Erythroblast (primary cell): ENCODE measurements around the gene PGC.

Experiments
- GATA1 ChIP-seq: IDR thresholded peaks from 2 replicates; pipeline ENCODE4 v1.6.1; 2011; ENCODE audit warnings: low read depth, mild to moderate bottlenecking, control low read depth, low read length, moderate library complexity
- POLR2A ChIP-seq: IDR thresholded peaks from 2 replicates; pipeline ENCODE4 v1.6.1; 2011; ENCODE audit warnings: mild to moderate bottlenecking, low read length

DNA sequence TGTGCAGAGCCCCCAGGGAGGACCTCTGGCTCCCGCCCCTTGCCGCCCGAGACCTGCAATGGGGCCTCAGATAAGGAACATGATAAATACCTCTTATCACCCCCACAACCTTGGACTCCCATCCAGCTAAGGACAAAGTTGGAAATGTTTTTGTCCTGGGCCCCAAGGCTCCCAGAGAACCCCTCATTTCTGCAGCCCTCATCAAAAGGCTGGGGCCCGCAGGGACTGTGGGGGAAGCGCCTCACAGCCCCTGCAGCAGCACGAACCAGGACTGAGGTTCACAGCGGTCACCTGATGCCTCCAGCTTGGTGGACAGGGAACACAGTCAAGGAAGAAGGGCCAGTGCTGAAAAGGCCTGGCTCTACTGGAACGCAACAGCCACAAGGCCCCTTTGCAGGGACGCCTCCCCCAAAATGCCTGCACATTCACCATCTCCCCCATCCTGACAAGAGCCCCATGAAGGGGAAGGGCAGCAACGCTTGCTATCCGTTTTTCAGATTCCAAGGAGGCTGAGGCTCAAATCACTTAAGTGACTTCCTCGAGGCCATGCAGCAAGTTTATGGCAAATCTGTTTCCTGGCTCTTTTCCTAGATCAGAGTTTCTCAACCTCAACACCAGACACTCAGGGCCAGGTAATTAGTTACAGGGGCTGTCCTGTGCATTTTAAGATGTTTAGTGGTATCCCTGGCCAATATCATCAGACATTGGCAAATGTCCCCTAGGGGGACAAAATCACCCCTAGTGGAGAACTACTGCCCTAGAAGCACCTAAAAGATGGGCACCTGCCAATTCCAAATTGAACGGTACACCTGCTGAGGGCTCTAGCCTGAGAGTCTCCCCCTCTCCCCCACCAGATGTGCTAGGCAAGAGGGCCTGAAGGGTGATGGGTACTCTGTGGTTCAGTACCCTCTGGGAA lies 22.4 kb downstream of the PGC start:
- TF ChIP-seq GATA1 (no peak), POLR2A (no peak)
